Upper lobe of left lung (tissue), 4 donors: Measurements from ENCODE around the gene DOK4.
"Not testable (repeated sequence)": the region's sequence is repeated elsewhere in the genome, so short reads cannot be mapped to it uniquely, and the experiment has no call there.

ENCODE experiments used
- CTCF ChIP-seq, 6 experiments: fragments of 450-650 bp in 4 of 6; fragments of 200-600 bp in 2 of 6; sonication (generic) in 2 of 6; IDR thresholded peaks; one replicate each; pipeline ENCODE4 v1.5.1; 2016 to 2019; ENCODE audit warnings: antibody characterized with exemption in 6 of 6
- EP300 ChIP-seq, 4 donors: sonication (generic); formaldehyde crosslinking; IDR thresholded peaks; one replicate each; pipeline ENCODE4 v1.5.1; 2017; ENCODE audit warnings: antibody characterized with exemption in 4 of 4, control low read depth in 2 of 4
- POLR2A ChIP-seq, 4 donors: fragments of 450-650 bp; IDR thresholded peaks; one replicate each; pipeline ENCODE4 v1.5.1; 2016 to 2017; ENCODE audit warnings: antibody characterized with exemption in 4 of 4, mild to moderate bottlenecking in 2 of 4
- POLR2AphosphoS5 ChIP-seq, 2 donors: sonication (generic); formaldehyde crosslinking; IDR thresholded peaks; one replicate each; pipeline ENCODE4 v1.5.1; 2017; ENCODE audit warnings: antibody characterized with exemption in 2 of 2

- not testable (repeated sequence) for TF ChIP-seq POLR2AphosphoS5, CTCF, POLR2A, EP300 (IDR thresholded peaks at IDR 0.05)
Observed at GRCh38 chr16:57439947-57440346, 46.3 kb downstream of the DOK4 start.
